Brain microvascular endothelial cell (primary cell): ENCODE measurements around the gene FNDC3A.

Experiments used
- DNase-seq: peaks from one replicate; pipeline ENCODE4 v3.0.0-alpha.2; 2020
- H3K27ac ChIP-seq: fragments of 250-450 bp; sonication (Bioruptor Pico); 2 replicates; pipeline ENCODE4 v1.5.1; 2020; ENCODE audit warnings: mild to moderate bottlenecking, moderate library complexity
- H3K27me3 ChIP-seq: fragments of 250-450 bp; sonication (Bioruptor Pico); replicated peaks from 2 replicates; pipeline ENCODE4 v1.5.1; 2020; ENCODE audit warnings: mild to moderate bottlenecking
- H3K36me3 ChIP-seq: fragments of 250-450 bp; sonication (Bioruptor Pico); replicated peaks from 2 replicates; pipeline ENCODE4 v1.5.1; 2020; ENCODE audit warnings: mild to moderate bottlenecking
- H3K4me3 ChIP-seq: 2 replicates; pipeline ENCODE4 v1.5.1; 2011; ENCODE audit warnings: low read depth, mild to moderate bottlenecking, control low read depth, low read length, moderate library complexity
- in situ Hi-C: cut with HindIII; loops from 2 replicates; pipeline ENCODE4 v1.10.0; 2017; ENCODE audit warnings: low sequenced_read_pairs, low pct_ligation_motif_present
- TF ChIP-seq, protein P1 (sequence below): IDR thresholded peaks from 2 replicates; pipeline ENCODE4 v1.5.1; 2011; ENCODE audit warnings: low read depth, mild to moderate bottlenecking, moderate library complexity, low read length, control low read depth, inconsistent platforms; ENCODE audit errors: missing control alignments

Gene FNDC3A

GRCh38 chr13:49254007-49254406 is 278.3 kb downstream of the FNDC3A start:
- DNase-seq = no peak
- Histone ChIP-seq H3K36me3 (no peaks in the 10 kb centered on the region), H3K27ac (no peak overlapping the region), H3K27me3 (no peaks in the 10 kb centered on the region), H3K4me3 (no peak overlapping the region)
- TF ChIP-seq, protein P1, sequence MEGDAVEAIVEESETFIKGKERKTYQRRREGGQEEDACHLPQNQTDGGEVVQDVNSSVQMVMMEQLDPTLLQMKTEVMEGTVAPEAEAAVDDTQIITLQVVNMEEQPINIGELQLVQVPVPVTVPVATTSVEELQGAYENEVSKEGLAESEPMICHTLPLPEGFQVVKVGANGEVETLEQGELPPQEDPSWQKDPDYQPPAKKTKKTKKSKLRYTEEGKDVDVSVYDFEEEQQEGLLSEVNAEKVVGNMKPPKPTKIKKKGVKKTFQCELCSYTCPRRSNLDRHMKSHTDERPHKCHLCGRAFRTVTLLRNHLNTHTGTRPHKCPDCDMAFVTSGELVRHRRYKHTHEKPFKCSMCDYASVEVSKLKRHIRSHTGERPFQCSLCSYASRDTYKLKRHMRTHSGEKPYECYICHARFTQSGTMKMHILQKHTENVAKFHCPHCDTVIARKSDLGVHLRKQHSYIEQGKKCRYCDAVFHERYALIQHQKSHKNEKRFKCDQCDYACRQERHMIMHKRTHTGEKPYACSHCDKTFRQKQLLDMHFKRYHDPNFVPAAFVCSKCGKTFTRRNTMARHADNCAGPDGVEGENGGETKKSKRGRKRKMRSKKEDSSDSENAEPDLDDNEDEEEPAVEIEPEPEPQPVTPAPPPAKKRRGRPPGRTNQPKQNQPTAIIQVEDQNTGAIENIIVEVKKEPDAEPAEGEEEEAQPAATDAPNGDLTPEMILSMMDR = no peak
- in situ Hi-C loops = no loop called here

- Histone ChIP-seq H3K27me3 (no peaks in the 10 kb centered on the region), H3K4me3 (no peak overlapping the region), H3K27ac (no peak overlapping the region), H3K36me3 (peaks cover 3% of the 10 kb centered on the region)
- TF ChIP-seq, protein P1 = no peak
- in situ Hi-C loops = no loop called here
- DNase-seq = no peak
Observed at GRCh38 chr13:49256841-49257240, 281.1 kb downstream of the FNDC3A start.

DNA sequence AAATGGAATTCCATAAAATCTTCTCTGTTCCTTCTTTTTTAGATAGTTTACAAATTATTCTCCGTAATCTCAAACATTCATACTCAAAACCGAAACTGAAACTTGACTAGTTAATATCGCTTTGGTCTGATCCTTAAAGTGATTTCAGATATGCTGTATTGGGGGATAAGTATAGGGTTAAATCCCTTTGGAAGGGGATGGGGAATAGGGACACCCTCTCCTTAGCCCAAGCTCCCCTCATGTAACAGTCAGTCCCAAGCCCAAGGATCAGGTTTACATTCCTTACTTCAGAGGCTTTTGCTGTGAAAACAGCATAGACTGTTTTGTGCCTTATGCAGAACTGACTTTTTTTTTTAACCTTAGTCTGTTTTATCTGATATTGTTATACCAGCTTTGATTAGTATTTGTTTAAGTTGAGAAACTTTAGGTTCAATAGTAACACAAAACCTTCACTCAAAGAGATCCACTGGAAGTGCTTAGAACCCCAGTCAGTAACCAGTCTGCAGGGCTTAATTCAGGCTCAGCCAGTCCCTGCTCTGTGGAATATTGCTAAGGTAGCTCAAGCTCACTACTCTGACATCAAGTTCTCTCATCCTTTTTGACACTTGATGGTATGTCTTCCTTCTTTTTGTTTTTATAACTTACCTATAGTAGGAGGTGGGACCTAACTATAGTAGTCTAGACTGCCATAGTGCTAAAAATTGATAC is 282.5 kb downstream of the FNDC3A start:
- no peak for DNase-seq
- H3K27me3 ChIP-seq = no peaks in the 10 kb centered on the region
- in situ Hi-C loops = no loop called here
- TF ChIP-seq, protein P1 = no peak
- no peak overlapping the region for H3K4me3 ChIP-seq
- H3K36me3 ChIP-seq = peaks cover 3% of the 10 kb centered on the region
- no peak overlapping the region for H3K27ac ChIP-seq
